ENCODE measurements around the gene WDR64.
"Not testable (repeated sequence)": the region's sequence is repeated elsewhere in the genome, so short reads cannot be mapped to it uniquely, and the experiment has no call there.

The WDR64 gene

GRCh38 chr1:241776911-241777310, 124.8 kb downstream of the WDR64 start:
- Mint-ChIP-seq H3K4me3 (no peak overlapping the region), H3K9me3 (no peaks in the 10 kb centered on the region), H3K4me1 (no peaks in the 10 kb centered on the region), H3K27me3 (no peaks in the 10 kb centered on the region), H3K27ac (no peak overlapping the region), H3K36me3 (ENCODE audit: low read depth) (no peaks in the 10 kb centered on the region)
- no peak for ATAC-seq
- no peak for DNase-seq

- H3K27me3 Mint-ChIP-seq: no peaks in the 10 kb centered on the region
- H3K4me3 Mint-ChIP-seq: no peak overlapping the region
- H3K27ac Mint-ChIP-seq: no peak overlapping the region
- DNase-seq (no peak), ATAC-seq (no peak)
- H3K36me3 Mint-ChIP-seq (ENCODE audit: low read depth): no peaks in the 10 kb centered on the region
- H3K9me3 Mint-ChIP-seq: no peaks in the 10 kb centered on the region
- H3K4me1 Mint-ChIP-seq: no peaks in the 10 kb centered on the region
Observed at GRCh38 chr1:241778117-241778516, 126.0 kb downstream of the WDR64 start.

DNA sequence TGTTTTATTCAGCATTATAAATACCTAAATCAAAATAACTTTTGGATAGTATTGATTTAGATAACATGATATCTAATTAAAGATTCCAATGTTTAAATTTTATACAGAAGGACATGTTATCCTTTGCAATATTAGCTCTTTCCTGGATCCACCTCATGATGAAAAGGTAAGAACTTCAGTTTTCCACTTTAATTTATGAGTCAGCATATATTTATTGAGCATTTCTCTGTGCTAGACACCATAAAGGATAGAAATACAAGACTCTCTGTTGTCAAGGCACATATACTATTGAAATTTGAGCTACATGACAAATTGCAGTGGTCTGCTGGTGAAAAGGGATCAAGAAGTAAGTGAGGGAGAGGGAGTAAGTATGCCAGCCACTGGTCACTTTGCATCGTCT, 127.8 kb downstream of the WDR64 start:
- Mint-ChIP-seq H3K9me3 (no peaks in the 10 kb centered on the region), H3K27ac (no peak overlapping the region), H3K4me1 (no peaks in the 10 kb centered on the region), H3K27me3 (no peaks in the 10 kb centered on the region), H3K4me3 (no peak overlapping the region), H3K36me3 (ENCODE audit: low read depth) (no peaks in the 10 kb centered on the region)
- ATAC-seq: no peak
- no peak for DNase-seq

DNA sequence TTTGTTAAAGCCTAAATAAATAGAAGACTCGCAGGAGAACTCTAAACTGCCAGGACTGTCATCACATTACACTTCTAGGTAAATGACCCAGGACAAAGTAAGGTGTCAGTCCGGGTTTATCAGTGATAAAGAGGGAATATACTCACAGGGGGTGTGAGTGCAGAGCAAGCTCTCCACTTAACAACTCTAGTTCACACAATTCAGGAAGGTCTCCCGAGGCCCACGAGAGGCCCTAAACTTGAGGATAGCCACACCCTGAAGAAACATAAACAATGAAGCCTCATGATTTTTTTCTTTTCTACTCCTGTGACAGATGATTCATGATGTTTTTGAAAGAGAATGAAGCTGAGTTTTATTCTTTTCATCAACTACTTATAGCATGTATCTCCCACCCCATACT, 130.3 kb downstream of the WDR64 start:
- no peaks in the 10 kb centered on the region for H3K4me1 Mint-ChIP-seq
- no peak overlapping the region for H3K27ac Mint-ChIP-seq
- H3K4me3 Mint-ChIP-seq: no peak overlapping the region
- DNase-seq (no peak), ATAC-seq (no peak)
- no peaks in the 10 kb centered on the region for H3K27me3 Mint-ChIP-seq
- H3K36me3 Mint-ChIP-seq (ENCODE audit: low read depth): no peaks in the 10 kb centered on the region
- no peaks in the 10 kb centered on the region for H3K9me3 Mint-ChIP-seq

GRCh38 chr1:241787691-241788090, 135.6 kb downstream of the WDR64 start:
- no peaks in the 10 kb centered on the region for H3K4me1 Mint-ChIP-seq
- DNase-seq: no peak
- H3K27me3 Mint-ChIP-seq: no peaks in the 10 kb centered on the region
- H3K27ac Mint-ChIP-seq: no peak overlapping the region
- no peak for ATAC-seq
- no peaks in the 10 kb centered on the region for H3K9me3 Mint-ChIP-seq
- H3K36me3 Mint-ChIP-seq (ENCODE audit: low read depth): no peaks in the 10 kb centered on the region
- H3K4me3 Mint-ChIP-seq: no peak overlapping the region

GRCh38 chr1:241789061-241789460, 137.0 kb downstream of the WDR64 start:
- DNase-seq: no peak
- no peak overlapping the region for H3K27ac Mint-ChIP-seq
- no peak overlapping the region for H3K4me3 Mint-ChIP-seq
- no peaks in the 10 kb centered on the region for H3K9me3 Mint-ChIP-seq
- ATAC-seq: no peak
- no peaks in the 10 kb centered on the region for H3K36me3 Mint-ChIP-seq (ENCODE audit: low read depth)
- no peaks in the 10 kb centered on the region for H3K4me1 Mint-ChIP-seq
- no peaks in the 10 kb centered on the region for H3K27me3 Mint-ChIP-seq

- ATAC-seq (no peak), DNase-seq (no peak)
- H3K36me3 Mint-ChIP-seq (ENCODE audit: low read depth): no peaks in the 10 kb centered on the region
- no peaks in the 10 kb centered on the region for H3K9me3 Mint-ChIP-seq
- H3K27ac Mint-ChIP-seq: no peak overlapping the region
- H3K27me3 Mint-ChIP-seq: no peaks in the 10 kb centered on the region
- no peak overlapping the region for H3K4me3 Mint-ChIP-seq
- no peaks in the 10 kb centered on the region for H3K4me1 Mint-ChIP-seq
Observed at GRCh38 chr1:241799416-241799815, 147.3 kb downstream of the WDR64 start.

- Mint-ChIP-seq H3K27ac (no peak overlapping the region), H3K9me3 (no peaks in the 10 kb centered on the region), H3K4me3 (no peak overlapping the region), H3K27me3 (no peaks in the 10 kb centered on the region), H3K4me1 (no peaks in the 10 kb centered on the region), H3K36me3 (ENCODE audit: low read depth) (no peaks in the 10 kb centered on the region)
- ATAC-seq: no peak
- DNase-seq: no peak
Observed at GRCh38 chr1:241800640-241801039, 148.6 kb downstream of the WDR64 start.

DNA sequence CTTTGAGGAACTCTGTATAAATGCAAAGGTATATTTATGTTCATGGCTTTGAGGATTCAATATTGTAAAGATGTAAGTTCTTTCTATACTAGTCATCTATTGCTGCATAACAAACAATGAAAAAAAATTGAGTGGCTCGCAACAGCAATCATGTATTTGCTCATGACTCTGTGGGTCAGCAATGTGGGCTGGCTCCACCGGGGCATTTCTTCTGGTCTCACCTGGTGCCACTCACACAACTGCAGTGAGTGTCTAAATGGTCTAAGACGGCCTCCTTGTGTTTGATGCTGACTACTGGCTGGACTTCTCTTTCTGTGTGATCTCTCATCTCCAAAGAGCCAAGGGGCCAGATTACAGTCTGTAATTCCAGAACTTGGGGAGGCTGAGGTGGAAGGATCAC, 150.8 kb downstream of the WDR64 start:
- no peak for DNase-seq
- Mint-ChIP-seq H3K4me1 (no peaks in the 10 kb centered on the region), H3K36me3 (ENCODE audit: low read depth) (no peaks in the 10 kb centered on the region), H3K27ac (no peak overlapping the region), H3K9me3 (no peaks in the 10 kb centered on the region), H3K27me3 (peaks cover 2% of the 10 kb centered on the region), H3K4me3 (no peak overlapping the region)
- ATAC-seq: no peak

- not testable (repeated sequence) for H3K9me3 Mint-ChIP-seq; H3K4me3 Mint-ChIP-seq; DNase-seq; ATAC-seq; H3K36me3 Mint-ChIP-seq (ENCODE audit: low read depth); H3K27ac Mint-ChIP-seq; H3K27me3 Mint-ChIP-seq; H3K4me1 Mint-ChIP-seq
Observed at GRCh38 chr1:241804706-241805105, 152.6 kb downstream of the WDR64 start.

DNA sequence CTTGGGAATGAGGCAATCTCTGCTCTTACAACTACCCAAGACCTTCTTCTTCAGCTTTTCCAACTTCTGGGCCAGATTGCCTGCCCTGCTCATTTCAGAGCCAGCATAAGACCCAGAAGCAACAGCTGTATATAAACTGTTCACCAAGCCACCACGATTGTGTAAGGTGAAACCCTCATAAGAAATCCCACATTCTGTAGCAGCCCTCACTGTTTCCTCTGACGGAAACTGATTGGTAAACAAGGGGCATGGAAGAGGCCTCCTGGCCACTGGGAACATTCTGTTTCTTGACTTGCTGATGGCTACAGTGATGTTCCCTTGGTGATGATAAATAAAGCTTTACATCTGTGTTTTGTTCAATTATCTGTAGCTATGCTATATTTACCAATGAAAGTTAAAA, 156.2 kb downstream of the WDR64 start:
- Mint-ChIP-seq H3K9me3 (no peaks in the 10 kb centered on the region), H3K27me3 (peaks cover 2% of the 10 kb centered on the region), H3K36me3 (ENCODE audit: low read depth) (no peaks in the 10 kb centered on the region), H3K4me3 (no peak overlapping the region), H3K4me1 (no peaks in the 10 kb centered on the region), H3K27ac (no peak overlapping the region)
- DNase-seq (no peak), ATAC-seq (no peak)

DNA sequence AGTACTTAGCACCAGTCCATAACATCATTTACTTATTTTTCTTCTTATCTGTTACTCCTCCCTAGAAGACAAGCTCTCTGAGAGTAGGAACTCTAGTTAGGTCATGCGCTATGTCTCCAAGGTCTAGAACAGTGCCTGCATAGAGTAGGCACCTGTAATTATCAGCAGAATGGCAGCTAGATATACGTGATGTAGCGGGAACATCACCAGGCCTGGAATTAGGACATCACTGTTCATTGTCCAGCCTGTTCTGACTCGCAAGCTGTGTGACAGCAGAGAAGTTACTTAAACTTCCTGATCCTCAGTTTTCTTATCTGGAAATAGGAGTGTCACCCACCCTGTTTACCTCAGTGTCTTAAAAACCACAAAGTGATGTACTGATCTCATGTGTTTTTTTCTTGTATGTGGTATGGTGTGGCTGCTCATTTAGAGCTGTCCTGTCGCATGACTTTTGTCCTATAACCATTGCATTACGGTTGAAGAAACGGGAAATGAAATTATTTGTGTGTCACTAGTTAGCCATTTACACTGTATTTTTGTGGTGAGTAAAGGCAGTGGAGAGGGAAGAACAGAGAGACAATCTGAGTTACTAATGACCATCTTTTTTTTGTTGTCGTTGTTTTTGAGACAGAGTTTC, 158.8 kb downstream of the WDR64 start:
- Mint-ChIP-seq H3K27me3 (peaks cover 2% of the 10 kb centered on the region), H3K27ac (no peak overlapping the region), H3K4me1 (no peaks in the 10 kb centered on the region), H3K9me3 (no peaks in the 10 kb centered on the region), H3K4me3 (no peak overlapping the region), H3K36me3 (ENCODE audit: low read depth) (no peaks in the 10 kb centered on the region)
- ATAC-seq (no peak), DNase-seq (no peak)

- no peaks in the 10 kb centered on the region for H3K36me3 Mint-ChIP-seq (ENCODE audit: low read depth)
- H3K4me1 Mint-ChIP-seq: peaks cover 2% of the 10 kb centered on the region
- no peak overlapping the region for H3K4me3 Mint-ChIP-seq
- H3K9me3 Mint-ChIP-seq: no peaks in the 10 kb centered on the region
- H3K27ac Mint-ChIP-seq: no peak overlapping the region
- peaks cover 2% of the 10 kb centered on the region for H3K27me3 Mint-ChIP-seq
- no peak for DNase-seq
- no peak for ATAC-seq
Observed at GRCh38 chr1:241813768-241814320, 161.8 kb downstream of the WDR64 start.

- no peaks in the 10 kb centered on the region for H3K9me3 Mint-ChIP-seq
- H3K36me3 Mint-ChIP-seq (ENCODE audit: low read depth): no peaks in the 10 kb centered on the region
- ATAC-seq: no peak
- no peak for DNase-seq
- peaks cover 2% of the 10 kb centered on the region for H3K27me3 Mint-ChIP-seq
- H3K4me3 Mint-ChIP-seq: no peak overlapping the region
- no peak overlapping the region for H3K27ac Mint-ChIP-seq
- peaks cover 2% of the 10 kb centered on the region for H3K4me1 Mint-ChIP-seq
Observed at GRCh38 chr1:241816008-241816407, 163.9 kb downstream of the WDR64 start.

DNA sequence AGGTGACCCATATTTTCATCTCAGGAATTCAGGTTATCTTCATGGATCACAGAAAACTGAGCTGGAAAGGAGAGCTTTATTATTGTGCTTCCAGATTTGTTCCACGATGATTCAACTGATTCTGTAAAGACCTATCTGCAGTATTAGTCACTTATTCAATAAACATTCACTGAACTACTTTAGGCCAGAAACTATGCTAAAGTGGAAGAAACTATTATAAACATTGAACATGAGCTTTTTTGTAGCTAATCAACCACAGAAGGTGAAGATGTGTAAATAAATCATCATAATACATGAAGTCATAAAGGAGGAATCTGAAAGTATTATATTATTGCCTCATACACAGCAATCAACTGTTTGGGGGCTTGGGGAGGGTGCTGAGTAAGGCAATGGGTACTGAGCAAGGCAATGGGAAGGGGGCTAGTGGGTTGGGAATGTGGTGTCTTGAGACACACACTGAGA, 165.3 kb downstream of the WDR64 start:
- DNase-seq (no peak), ATAC-seq (no peak)

More for the DNA sequence above, 165.3 kb downstream of the WDR64 start:
- no peaks in the 10 kb centered on the region for H3K36me3 Mint-ChIP-seq (ENCODE audit: low read depth)
- no peak overlapping the region for H3K27ac Mint-ChIP-seq
- no peak overlapping the region for H3K4me3 Mint-ChIP-seq
- no peaks in the 10 kb centered on the region for H3K9me3 Mint-ChIP-seq
- peaks cover 2% of the 10 kb centered on the region for H3K4me1 Mint-ChIP-seq
- H3K27me3 Mint-ChIP-seq: peaks cover 2% of the 10 kb centered on the region

All from activated naive CD8-positive, alpha-beta T cell treated with anti-CD3 and anti-CD28 coated beads, Interleukin-2, amount 50 U/mL, for 24 hours (primary cell).